Middle frontal gyrus (tissue), 1 donor: Measurements from ENCODE around the gene ZNF148.

ENCODE experiments used
- DNase-seq: peaks from one replicate; pipeline ENCODE4 v3.0.0-alpha.2; 2015; ENCODE audit warnings: low spot score; ENCODE audit errors: extremely low spot score

ZNF148 gene

DNA sequence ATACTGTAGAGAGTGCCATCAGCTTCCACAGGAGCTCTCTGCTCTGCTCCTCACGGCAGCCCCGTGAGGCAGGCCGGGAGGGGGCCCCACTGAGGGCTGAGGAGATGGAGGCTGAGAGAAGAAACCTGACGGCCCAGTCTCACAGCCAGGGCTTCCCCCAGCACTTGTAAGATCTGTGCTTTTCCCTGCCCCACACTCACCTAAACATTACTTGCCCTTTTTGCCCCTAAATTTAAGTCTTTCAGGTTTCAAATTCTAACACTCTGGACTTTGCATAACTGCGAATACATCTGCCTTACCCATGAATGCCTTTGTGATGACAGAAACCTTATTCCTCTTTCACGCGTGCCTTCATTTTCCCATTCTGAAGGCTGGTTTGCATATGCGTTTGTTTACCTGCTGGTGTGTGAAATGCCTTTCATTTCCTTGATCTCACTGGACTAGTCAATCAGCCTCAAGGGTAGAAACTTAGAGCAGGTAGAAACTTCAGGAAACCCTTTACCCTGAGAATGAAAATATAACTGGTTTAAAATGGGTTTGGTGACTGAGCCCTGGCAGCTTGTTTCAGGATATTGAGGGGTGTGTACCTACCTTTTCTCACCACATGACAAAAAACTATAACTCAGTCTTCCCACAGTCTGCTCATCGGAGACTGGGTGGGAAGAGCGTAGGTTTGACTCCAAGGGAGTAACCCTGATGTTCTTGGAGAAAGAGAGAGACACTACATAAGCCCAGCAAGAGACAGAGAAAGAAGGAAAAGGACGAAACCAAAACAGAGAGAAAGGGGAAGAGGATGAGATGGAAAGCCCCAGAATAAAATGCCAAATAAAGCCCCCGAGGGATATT is 182.7 kb downstream of the ZNF148 start:
- no peak for DNase-seq

DNA sequence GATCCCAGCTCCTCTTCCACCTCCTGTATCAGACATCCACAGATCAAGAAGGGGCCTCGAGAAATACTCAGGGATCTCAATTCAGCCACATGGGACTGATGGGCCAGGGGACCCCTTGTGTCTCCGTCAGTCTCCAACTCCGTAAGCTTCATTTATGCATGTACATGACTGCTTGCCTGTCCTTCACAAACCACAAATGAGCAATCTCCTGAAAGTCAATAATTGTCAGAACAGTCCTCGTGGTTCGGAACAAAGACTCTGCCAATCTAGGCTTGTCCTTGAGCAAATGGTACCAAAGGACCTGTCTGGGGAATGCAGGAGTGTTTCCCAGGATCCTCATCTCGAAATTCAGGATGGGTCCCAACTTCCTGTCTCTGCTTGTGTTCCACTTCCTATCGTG is 183.4 kb downstream of the ZNF148 start:
- no peak for DNase-seq

DNA sequence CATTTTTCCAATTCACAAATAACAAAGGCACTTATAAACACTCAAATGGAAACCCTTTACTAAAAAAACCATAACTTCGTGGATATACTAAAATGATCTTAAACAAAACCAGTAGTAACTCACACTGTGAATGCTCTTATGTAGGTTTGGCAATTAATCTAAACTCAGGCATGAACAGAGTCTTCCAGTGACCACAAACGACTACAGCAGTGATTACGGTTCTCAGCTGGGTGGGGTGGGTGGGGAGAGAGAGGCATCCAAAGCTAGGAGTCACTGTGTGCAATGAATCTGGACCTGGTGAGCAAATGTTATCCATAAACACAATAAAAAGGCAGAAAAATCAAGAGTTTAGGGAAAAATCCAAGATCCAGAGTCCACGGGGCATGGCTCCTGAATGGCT is 183.9 kb downstream of the ZNF148 start:
- DNase-seq = no peak

DNA sequence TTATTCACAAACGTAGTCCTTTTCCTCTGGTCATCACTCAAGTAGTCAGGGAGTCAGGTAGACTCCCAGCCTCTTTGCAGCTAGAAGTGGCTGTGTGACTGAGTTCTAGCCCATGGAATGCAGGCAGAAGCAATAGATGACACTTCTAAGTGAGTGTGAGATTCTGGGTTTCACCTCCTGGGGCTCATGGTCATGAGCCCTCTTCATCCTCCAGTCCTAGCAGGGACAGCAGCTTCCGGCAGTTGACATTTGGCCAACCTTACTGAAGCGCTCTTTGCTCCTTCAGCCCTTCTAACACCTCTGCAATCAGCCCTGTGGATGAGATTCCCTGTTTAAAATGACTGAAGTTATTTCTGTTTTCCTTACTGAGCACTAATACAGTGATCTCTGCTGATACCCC is 184.3 kb downstream of the ZNF148 start:
- no peak for DNase-seq

DNA sequence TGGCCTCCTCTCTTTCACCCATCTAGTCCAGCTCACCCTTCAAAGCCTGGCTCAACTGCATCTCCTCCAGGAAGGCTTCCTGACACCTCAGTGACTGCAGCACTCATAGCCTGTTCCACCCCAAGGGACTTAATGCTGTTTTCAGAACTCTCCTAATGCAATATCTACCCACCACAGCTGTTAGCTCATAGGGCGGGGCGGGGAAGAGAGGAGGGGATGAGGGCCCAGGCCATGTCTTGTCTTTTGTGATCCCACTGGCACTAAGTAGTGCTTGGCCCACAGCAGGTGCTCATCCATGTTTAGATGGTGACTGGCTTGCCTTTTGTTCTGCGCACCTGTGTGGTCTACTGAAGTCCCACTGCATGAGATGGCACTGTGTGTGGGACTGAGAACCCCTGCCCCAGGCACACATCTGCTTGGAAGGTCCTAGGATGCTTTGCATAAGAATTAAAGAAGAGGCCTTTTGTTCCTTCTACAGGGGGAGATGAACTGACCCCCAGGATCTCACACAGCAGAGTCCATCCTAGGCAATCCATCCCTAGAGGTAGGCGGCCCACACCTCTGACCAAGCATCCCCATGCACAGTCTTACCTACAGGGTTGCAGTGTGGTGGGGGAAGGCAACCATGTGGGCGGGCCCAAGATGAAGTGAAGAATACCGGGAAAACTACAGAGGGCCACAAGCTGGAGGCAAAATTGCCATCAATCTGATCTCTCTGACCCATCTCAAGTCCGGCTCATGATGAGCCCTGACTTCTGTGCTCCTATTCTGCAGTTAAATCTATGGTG is 185.6 kb downstream of the ZNF148 start:
- no peak for DNase-seq

DNA sequence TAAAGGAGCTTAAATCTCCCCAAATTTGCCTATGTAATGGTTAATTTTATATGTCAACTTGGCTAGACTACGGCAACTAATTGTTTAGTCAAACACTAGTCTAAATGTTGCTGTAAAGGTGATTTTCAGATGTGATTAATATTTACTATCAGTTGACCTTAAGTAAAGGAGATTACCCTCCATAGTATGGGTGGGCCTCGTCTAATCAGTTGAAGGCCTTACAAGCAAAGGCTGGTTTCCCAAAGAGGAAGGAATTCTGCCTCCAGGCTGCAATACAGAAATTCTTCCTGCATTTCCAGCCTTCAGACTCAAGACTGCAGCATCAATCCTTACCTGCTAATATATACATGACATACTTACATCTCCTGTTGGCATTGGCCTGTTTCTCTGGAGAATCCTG is 186.2 kb downstream of the ZNF148 start:
- DNase-seq = no peak

DNA sequence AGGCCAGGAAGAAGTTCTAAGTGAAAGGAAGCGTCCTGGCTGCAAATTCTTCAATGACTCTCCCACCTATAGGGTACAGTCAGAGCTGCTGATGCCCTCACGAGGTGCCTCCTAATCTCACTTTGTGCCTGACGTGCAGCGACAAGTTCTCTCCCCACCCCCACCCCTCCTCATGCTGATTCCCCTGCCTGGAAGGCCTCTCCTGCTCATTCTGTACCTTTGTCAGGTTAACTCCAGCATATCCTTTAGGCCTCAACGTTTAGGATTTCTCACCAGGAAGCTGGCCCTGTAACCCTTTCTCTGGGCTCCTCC is 187.6 kb downstream of the ZNF148 start:
- DNase-seq = no peak

DNA sequence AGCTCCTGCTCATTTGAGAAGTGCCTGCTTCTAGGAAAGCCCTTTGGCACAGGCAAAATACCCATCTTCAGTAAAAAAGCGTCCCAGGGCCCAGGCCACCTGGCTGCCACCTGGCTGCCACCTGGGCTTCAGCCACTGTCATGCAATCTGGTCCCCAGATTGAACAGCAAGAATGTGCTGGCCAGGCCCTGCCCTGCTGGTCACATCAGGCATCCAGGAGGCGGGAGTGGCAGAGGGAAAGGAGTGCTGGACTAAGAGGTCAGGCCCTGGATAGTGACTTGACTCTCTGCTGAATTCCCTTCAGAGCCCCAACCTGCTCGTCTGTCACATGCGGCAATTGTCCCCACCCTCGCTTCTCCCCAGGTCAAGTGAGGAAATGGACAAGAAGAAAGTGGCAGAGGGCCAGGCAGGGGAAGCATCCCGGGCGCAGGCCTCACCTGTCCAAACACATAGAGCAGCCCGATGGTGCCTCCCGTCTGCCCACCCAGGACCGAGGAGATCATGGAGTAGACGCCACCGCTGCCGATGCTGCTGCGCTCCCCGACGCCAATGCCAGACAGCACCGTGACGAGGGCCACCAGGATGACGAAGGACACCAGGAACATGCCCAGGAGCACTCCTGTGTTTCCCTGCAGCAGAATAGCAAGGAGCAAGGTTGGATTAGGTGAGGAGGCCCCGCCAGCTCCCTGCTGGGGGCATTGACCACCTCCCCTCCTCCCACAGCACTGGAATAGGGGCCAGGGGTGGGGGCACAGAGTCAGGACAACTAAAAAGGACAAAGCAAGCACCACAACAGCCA is 188.1 kb downstream of the ZNF148 start:
- no peak for DNase-seq

DNA sequence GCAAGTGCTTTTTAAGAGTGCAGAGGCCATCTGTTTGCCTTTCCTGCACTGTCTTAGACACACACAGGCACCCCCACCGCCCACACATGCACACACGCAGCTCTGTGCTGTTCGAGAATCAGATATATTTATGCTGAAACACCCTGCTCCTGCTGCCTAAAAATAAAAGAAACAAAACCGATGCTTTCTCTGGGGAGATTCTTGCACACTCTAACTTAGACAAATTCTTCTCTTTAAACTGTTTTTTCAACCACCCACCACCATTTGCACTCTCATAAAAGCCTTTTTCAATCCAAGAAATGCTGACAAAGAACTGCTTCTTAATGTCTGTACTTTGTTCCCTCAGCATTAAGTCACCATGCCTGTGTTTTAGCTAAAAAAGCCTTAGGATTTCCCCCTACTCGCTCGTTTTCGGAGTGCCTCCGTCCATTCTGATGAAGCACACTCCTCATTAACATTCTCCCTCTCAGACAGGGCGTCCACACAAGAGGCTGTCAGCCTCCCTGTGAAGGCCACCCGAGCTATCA is 188.8 kb downstream of the ZNF148 start:
- peak; percentile 54 for DNase-seq

DNA sequence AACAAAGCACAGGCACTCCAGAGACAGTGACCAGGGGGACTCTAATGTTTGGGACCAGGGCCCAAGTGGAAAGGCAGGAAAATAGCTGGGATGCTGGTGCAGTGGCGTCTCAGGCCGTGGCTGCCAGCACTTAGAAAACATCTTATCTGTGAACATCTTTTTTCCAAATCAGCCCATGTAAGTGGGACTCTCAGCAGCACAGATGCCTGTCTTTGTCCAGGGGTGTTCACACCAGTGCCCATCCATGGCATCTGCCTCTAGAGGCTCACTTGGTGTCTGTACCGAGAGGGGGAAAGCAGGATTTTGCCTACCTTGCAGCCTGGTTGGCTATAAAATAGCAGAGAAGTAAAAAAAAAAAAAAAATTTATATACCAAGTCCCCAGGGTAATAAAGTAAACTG is 189.3 kb downstream of the ZNF148 start:
- no peak for DNase-seq

DNA sequence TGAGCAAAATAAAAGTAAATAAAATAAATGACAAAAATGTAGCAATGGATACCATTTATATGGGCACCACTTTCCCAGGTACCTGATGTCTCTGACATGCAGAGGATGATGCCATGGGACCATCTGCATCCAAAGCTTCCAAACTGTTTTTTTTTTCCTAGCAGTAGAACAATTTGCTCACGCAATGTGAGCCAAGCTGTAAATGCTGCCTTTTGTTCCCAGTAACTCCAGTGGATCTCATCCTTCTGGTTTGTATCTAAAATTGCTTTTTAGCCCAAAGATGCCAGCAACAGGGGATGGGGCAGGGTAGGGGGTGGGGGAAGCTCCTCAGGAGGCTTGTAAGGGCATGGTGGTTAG is 195.3 kb downstream of the ZNF148 start:
- no peak for DNase-seq

DNA sequence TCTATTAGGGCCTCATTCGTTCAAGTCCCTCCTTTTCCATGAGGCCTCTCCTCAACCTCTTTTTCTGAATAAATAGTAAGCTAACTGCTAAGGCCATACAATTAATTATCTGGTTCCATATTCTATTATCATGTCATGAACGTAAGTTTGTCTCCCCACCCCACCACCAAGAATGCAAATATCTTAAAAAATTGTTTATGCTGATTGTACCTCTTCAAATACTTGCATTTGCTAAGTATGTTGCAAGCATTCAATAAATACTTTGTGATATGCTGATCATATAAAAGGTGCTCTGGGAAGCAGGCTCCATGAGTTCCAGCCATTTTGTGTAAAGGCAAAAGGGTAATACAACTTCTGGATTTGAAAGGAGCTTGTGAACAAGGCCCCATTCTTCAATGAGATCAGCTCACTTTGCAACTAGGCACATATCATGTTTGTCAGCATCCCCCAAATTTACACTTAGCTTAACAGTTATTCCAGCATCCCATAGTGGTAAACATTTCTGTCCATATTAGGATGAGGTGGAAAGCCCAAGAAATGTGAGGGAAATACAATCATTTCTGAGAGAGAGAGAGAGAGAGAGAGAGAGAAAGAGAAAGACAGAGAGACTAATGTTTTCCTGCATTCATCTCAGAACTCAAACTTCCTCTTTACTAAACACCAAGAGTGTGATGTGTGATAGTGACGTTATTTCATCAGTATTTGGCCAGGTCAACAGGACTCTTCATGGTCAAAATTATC is 195.8 kb downstream of the ZNF148 start:
- no peak for DNase-seq

DNA sequence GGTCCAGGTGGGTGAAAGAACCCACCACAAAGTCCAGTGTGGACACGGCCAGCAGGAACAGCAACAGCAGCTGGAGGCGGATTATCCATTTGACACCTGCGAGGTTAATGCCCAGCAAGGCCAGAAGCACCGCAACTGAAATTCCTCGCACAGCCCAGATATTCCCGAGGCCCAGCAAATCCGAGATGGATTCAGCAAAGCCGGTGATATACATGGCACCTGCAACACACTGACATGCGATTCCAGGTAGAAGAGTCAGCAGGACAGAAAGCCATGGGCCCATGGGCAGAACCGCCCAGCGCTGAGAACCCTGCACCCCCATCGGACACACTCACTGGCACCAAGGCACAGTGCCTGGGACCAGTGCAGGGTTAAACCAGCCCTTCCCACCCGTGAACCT is 197.4 kb downstream of the ZNF148 start:
- no peak for DNase-seq
